ENCODE measurements around the gene ALG12.

DNA sequence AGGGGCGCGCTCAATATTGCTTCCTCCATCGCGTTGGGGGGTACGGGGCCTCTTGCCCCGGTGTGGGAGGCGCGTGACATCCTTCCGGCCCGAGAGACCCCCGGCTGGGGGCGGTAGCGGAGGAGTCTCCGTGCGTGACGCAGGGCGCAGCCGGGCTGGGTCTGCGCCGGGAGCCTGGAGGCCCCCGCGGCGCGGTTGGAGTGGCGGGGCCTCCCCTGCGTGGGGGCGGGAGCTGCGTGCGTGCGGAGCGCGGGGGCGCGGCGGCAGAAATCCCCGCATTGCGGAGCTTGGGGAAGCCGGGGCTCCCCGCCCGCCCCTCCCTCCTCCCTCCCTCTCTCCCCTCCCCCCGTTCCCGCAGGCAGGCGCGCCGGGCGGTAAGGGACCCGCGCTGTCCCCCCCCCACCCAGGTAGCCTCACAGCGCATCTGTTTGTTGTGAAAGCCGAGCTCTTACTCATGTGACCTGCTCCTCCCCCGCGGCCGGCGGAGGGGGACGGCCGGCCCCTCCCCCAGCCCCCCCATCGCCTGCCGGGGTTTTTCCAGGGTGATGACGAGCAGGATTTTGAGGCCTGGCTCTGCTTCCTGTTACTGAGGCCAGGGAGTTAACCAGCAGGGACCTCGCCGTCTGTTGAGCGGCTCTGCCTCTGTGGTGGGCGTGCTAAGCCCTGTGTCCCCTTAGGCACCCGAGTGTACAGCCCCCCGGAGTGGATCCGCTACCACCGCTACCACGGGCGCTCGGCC is 43.9 kb upstream of the ALG12 start:
- TF ChIP-seq, protein P1, sequence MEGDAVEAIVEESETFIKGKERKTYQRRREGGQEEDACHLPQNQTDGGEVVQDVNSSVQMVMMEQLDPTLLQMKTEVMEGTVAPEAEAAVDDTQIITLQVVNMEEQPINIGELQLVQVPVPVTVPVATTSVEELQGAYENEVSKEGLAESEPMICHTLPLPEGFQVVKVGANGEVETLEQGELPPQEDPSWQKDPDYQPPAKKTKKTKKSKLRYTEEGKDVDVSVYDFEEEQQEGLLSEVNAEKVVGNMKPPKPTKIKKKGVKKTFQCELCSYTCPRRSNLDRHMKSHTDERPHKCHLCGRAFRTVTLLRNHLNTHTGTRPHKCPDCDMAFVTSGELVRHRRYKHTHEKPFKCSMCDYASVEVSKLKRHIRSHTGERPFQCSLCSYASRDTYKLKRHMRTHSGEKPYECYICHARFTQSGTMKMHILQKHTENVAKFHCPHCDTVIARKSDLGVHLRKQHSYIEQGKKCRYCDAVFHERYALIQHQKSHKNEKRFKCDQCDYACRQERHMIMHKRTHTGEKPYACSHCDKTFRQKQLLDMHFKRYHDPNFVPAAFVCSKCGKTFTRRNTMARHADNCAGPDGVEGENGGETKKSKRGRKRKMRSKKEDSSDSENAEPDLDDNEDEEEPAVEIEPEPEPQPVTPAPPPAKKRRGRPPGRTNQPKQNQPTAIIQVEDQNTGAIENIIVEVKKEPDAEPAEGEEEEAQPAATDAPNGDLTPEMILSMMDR (conservative IDR thresholded peaks at IDR 0.05; ENCODE audit: low read depth, low read length): 0 out of 2 replicates have a peak, but pooled peaks have one; percentile 13
- no peak for TF ChIP-seq EZH2 (IDR thresholded peaks at IDR 0.05; ENCODE audit: borderline replicate concordance, low read depth, low read length, poor library complexity, severe bottlenecking)
